A549 (cell line): ENCODE measurements around the gene ZIC2. TPM values are rescaled to one million over a fixed set of nuclear protein-coding genes. Genes with fewer than 3 reads are reported as not detected.
A peak's percentile ranks its signal among the peaks of the same experiment; 100 is the strongest.

Source experiments
- ATAC-seq, 2 experiments: fragments of 200-7000 bp in 1 of 2; fragments of >200 bp in 1 of 2; cut with Nextera tagmentation in 1 of 2; cut with Tn5 transposase in 1 of 2; 3 replicates each; pipeline versions ENCODE4 v1.8.0 to v1.9.1; 2018 to 2020; ENCODE audit warnings: mild to moderate bottlenecking in 1 of 2, moderate library complexity in 1 of 2
- CTCF ChIA-PET: fragments of 300-600 bp; sonication (Branson Sonifier 250); formaldehyde crosslinking; extraction: SDS; loops from one replicate; lab custom pipeline; 2021; ENCODE audit warnings: antibody characterized with exemption, inconsistent platforms; lab: Yijun Ruan, JAX
- POLR2A ChIA-PET: fragments of 350-600 bp; formaldehyde crosslinking; extraction: SDS; loops from one replicate; lab custom pipeline; 2021; ENCODE audit warnings: antibody characterized with exemption, inconsistent platforms; lab: Yijun Ruan, JAX
- DNase-seq, 2 experiments: peaks; one replicate each; pipeline versions ENCODE4 v3.0.0 to v3.0.0-alpha.2; 2011 to 2016; ENCODE audit warnings: low read depth in 1 of 2, low spot score in 1 of 2
- FAIRE-seq: peaks from 2 replicates; lab custom pipeline; 2011; peaks lifted over from hg19 to GRCh38; lab: Jason Lieb, UNC
- H3K27ac ChIP-seq, 2 experiments: fragments of >200 bp; sonication (Bioruptor Twin); formaldehyde crosslinking; 3 replicates each; pipeline ENCODE4 v1.5.1; 2016 to 2017
- H3K4me1 ChIP-seq: fragments of >200 bp; sonication (Bioruptor Twin); formaldehyde crosslinking; 3 replicates; pipeline ENCODE4 v1.6.1; 2016
- H3K4me2 ChIP-seq: fragments of >200 bp; sonication (Bioruptor Twin); formaldehyde crosslinking; 3 replicates; pipeline ENCODE4 v1.6.1; 2016
- H3K4me3 ChIP-seq: fragments of >200 bp; sonication (Bioruptor Twin); formaldehyde crosslinking; 3 replicates; pipeline ENCODE4 v1.5.1; 2016
- H3K9me3 ChIP-seq: fragments of >200 bp; sonication (Bioruptor Twin); formaldehyde crosslinking; 3 replicates; pipeline ENCODE4 v1.6.1; 2016
- ATOH8 ChIP-seq: fragments of 250-450 bp; sonication (Bioruptor Pico); IDR thresholded peaks from 2 replicates; pipeline ENCODE4 v1.5.0; 2020; ENCODE audit warnings: low read depth, mild to moderate bottlenecking, moderate library complexity
- CBX8 ChIP-seq: fragments of 200-600 bp; sonication (generic); IDR thresholded peaks from 2 replicates; pipeline ENCODE4 v1.6.1; 2016
- EHMT2 ChIP-seq: fragments of 200-600 bp; sonication (generic); IDR thresholded peaks from 2 replicates; pipeline ENCODE4 v1.6.1; 2016; ENCODE audit warnings: antibody characterized with exemption, low read depth, mild to moderate bottlenecking, moderate library complexity
- EP300 ChIP-seq, 2 experiments: fragments of >200 bp; sonication (Bioruptor Twin); formaldehyde crosslinking; IDR thresholded peaks; 2 replicates in 1 of 2; 3 replicates in 1 of 2; pipeline ENCODE4 v1.6.1; 2016 to 2017
- GATA3 ChIP-seq: IDR thresholded peaks from 2 replicates; pipeline ENCODE4 v1.6.1; 2012; ENCODE audit warnings: borderline replicate concordance
- HDAC2 ChIP-seq: fragments of 200-600 bp; sonication (generic); IDR thresholded peaks from 2 replicates; pipeline ENCODE4 v1.6.1; 2016
- HES2 ChIP-seq: fragments of >200 bp; sonication (Bioruptor Twin); formaldehyde crosslinking; IDR thresholded peaks from 2 replicates; pipeline ENCODE4 v1.6.1; 2016
- HEYL ChIP-seq: fragments of 250-450 bp; sonication (Bioruptor Pico); IDR thresholded peaks from 2 replicates; pipeline ENCODE4 v1.8.0; 2021; ENCODE audit warnings: mild to moderate bottlenecking, moderate library complexity
- HMGXB4 ChIP-seq: fragments of 250-450 bp; sonication (Bioruptor Pico); IDR thresholded peaks from 2 replicates; pipeline ENCODE4 v1.5.0; 2021; ENCODE audit warnings: mild to moderate bottlenecking, moderate library complexity, borderline replicate concordance
- HOXB13 ChIP-seq: fragments of 250-450 bp; sonication (Bioruptor Pico); IDR thresholded peaks from 2 replicates; pipeline ENCODE4 v1.5.0; 2020; ENCODE audit warnings: low read depth, mild to moderate bottlenecking, moderate library complexity
- JUN ChIP-seq, 2 experiments: fragments of >200 bp; sonication (Bioruptor Twin); formaldehyde crosslinking; IDR thresholded peaks; 2 replicates in 1 of 2; 3 replicates in 1 of 2; pipeline ENCODE4 v1.6.1; 2016 to 2017
- KDM1A ChIP-seq: fragments of 200-600 bp; sonication (generic); IDR thresholded peaks from 2 replicates; pipeline ENCODE4 v1.6.1; 2016; ENCODE audit warnings: low read depth, mild to moderate bottlenecking
- KDM5A ChIP-seq: fragments of 200-600 bp; sonication (generic); IDR thresholded peaks from 2 replicates; pipeline ENCODE4 v1.6.1; 2016; ENCODE audit warnings: antibody characterized with exemption, mild to moderate bottlenecking
- MAZ ChIP-seq: fragments of 150-350 bp; IDR thresholded peaks from 2 replicates; pipeline ENCODE4 v1.6.1; 2014; ENCODE audit warnings: antibody characterized with exemption, low read depth, low read length, borderline replicate concordance
- NPAS2 ChIP-seq: fragments of 250-450 bp; sonication (Bioruptor Pico); IDR thresholded peaks from 2 replicates; pipeline ENCODE4 v1.8.0; 2022; ENCODE audit warnings: mild to moderate bottlenecking, moderate library complexity, borderline replicate concordance
- PBX3 ChIP-seq: IDR thresholded peaks from 2 replicates; pipeline ENCODE4 v1.6.1; 2012
- RNF2 ChIP-seq: fragments of 200-600 bp; sonication (generic); IDR thresholded peaks from 2 replicates; pipeline ENCODE4 v1.6.1; 2016; ENCODE audit warnings: low read depth, mild to moderate bottlenecking, antibody characterized with exemption, moderate library complexity, borderline replicate concordance
- USF2 ChIP-seq: fragments of 450-650 bp; IDR thresholded peaks from 2 replicates; pipeline ENCODE4 v1.6.1; 2014; ENCODE audit warnings: antibody characterized with exemption
- ZNF302 ChIP-seq: fragments of 250-450 bp; sonication (Bioruptor Pico); IDR thresholded peaks from 2 replicates; pipeline ENCODE4 v1.9.0; 2021; ENCODE audit warnings: inconsistent platforms, mild to moderate bottlenecking, moderate library complexity
- WGBS: methylation state at CpG from one replicate; pipeline ENCODE4 v1.1.6; 2017; ENCODE audit errors: missing lambda C conversion rate; 5-methylcytosine and 5-hydroxymethylcytosine counted together
- polyA plus RNA-seq, 4 experiments: library from polyadenylated mRNA; depleted of rRNA in 3 of 4; stranded (reverse); fragments of >200 nt; fragmentation: RNase III in 1 of 4; extraction: RNeasy Plus Mini Kit Qiagen cat#74134 plus additional on column Dnase treatment in 1 of 4; gene quantifications; 2 replicates in 3 of 4; 3 replicates in 1 of 4; pipeline ENCODE4 v1.2.3, GENCODE V29; 2011 to 2017

Gene ZIC2
- polyA plus RNA-seq, 2 of the 4 experiments (the other 2 are of a cell fraction): 2.1 to 10.3 TPM

GRCh38 chr13:99991013-99991827, 9.6 kb downstream of the ZIC2 start:
- DNase-seq (no peak), FAIRE-seq (no peak), ATAC-seq (no peak)
- H3K4me1 ChIP-seq: peaks cover 11% of the 10 kb centered on the region
- WGBS: 93% methylated on average over 21 of the region's 35 CpGs
- ChIA-PET CTCF (interaction anchor here (0.6 to 1.2 kb wide), 3 partner anchors 9 to 244 kb away, joined by 3 to 4 read pairs (median 4); no protein-coding TSS in a partner anchor), POLR2A (interaction anchor here (1.5 kb wide), 1 partner anchor 10 kb away, joined by 6 read pairs; the partner anchor contains the start of gene ZIC2)
- TF ChIP-seq HDAC2 (no peak), EHMT2 (no peak), GATA3 (no peak), HES2 (no peak), NPAS2 (no peak)
- no peak overlapping the region for H3K4me3 ChIP-seq
- H3K27ac ChIP-seq: no peak overlapping the region
- no peaks in the 10 kb centered on the region for H3K9me3 ChIP-seq
- H3K4me2 ChIP-seq: no peak overlapping the region

- peak overlapping the region; percentile 47; the same call in 1 of the 3 replicates for H3K4me2 ChIP-seq
- WGBS: 90% methylated on average over 29 of the region's 36 CpGs
- no peak for TF ChIP-seq PBX3
- no peak for TF ChIP-seq GATA3
- no peak for TF ChIP-seq HES2
- TF ChIP-seq KDM5A: no peak
- TF ChIP-seq EP300 (IDR thresholded peaks at IDR 0.05): no peak
- TF ChIP-seq USF2: no peak
- no peak for TF ChIP-seq MAZ
- no peak for TF ChIP-seq HEYL
- no peak for TF ChIP-seq RNF2
- TF ChIP-seq KDM1A: no peak
- no peak for TF ChIP-seq HMGXB4 (CRISPR knock-in tag)
- no peak for TF ChIP-seq HOXB13 (CRISPR knock-in tag)
- TF ChIP-seq ATOH8 (CRISPR knock-in tag): no peak
- TF ChIP-seq ZNF302 (CRISPR knock-in tag): no peak
- no peak for TF ChIP-seq CBX8
- TF ChIP-seq JUN (IDR thresholded peaks at IDR 0.05): no peak
- no peak overlapping the region for H3K27ac ChIP-seq
- FAIRE-seq (no peak), DNase-seq (no peak), ATAC-seq (no peak)
- H3K9me3 ChIP-seq: no peaks in the 10 kb centered on the region
- peaks cover 11% of the 10 kb centered on the region for H3K4me1 ChIP-seq
- no peak overlapping the region for H3K4me3 ChIP-seq
- CTCF ChIA-PET: interaction anchor here (0.6 to 1.2 kb wide), 4 partner anchors 9 to 336 kb away, joined by 3 to 6 read pairs (median 3); no protein-coding TSS in a partner anchor
- POLR2A ChIA-PET: interaction anchor here (1.5 kb wide), 1 partner anchor 11 kb away, joined by 6 read pairs; the partner anchor contains the start of gene ZIC2
Observed at GRCh38 chr13:99991828-99992775, 10.5 kb downstream of the ZIC2 start.
